Lung (tissue), 12 donors: ENCODE results near the gene LRRC8E. TPM values are rescaled to one million over a fixed set of nuclear protein-coding genes. Genes with fewer than 3 reads are reported as not detected.

ENCODE experiments used
- ATAC-seq: fragments of 200-7000 bp; cut with Tn5 transposase; one replicate; pipeline ENCODE4 v1.9.1; 2020; ENCODE audit warnings: moderate number of reproducible peaks; ENCODE audit not compliant: insufficient read depth, low FRiP score
- DNase-seq, 3 donors: peaks; one replicate each; pipeline ENCODE4 v3.0.0-alpha.2; 2013 to 2017
- H3K27ac ChIP-seq, 2 donors: one replicate each; pipeline ENCODE4 v1.5.1; 2013; ENCODE audit warnings: mild to moderate bottlenecking in 2 of 2, moderate library complexity in 2 of 2, control low read depth in 1 of 2, inconsistent platforms in 1 of 2, low read depth in 1 of 2, low read length in 1 of 2
- H3K27me3 ChIP-seq, 3 donors: one replicate each; pipeline ENCODE4 v1.5.1; 2013; ENCODE audit warnings: low read length in 2 of 3; ENCODE audit not compliant: control insufficient read depth in 3 of 3, insufficient read depth in 3 of 3
- H3K36me3 ChIP-seq, 4 donors: one replicate each; pipeline ENCODE4 v1.5.1; 2013; ENCODE audit warnings: low read length in 4 of 4, mild to moderate bottlenecking in 1 of 4, moderate library complexity in 1 of 4; ENCODE audit not compliant: control insufficient read depth in 4 of 4, insufficient read depth in 4 of 4
- H3K4me1 ChIP-seq, 5 donors: one replicate each; pipeline ENCODE4 v1.5.1; 2013; ENCODE audit warnings: low read length in 5 of 5, mild to moderate bottlenecking in 2 of 5, moderate library complexity in 1 of 5; ENCODE audit not compliant: control insufficient read depth in 5 of 5, insufficient read depth in 5 of 5
- H3K4me3 ChIP-seq: one replicate; pipeline ENCODE4 v1.5.1; 2013; ENCODE audit warnings: mild to moderate bottlenecking, control low read depth, moderate library complexity
- H3K9ac ChIP-seq, 2 donors: one replicate each; pipeline ENCODE4 v1.5.1; 2013; ENCODE audit warnings: low read length in 2 of 2, control low read depth in 1 of 2; ENCODE audit not compliant: insufficient read depth in 1 of 2
- H3K9me3 ChIP-seq, 4 donors: one replicate each; pipeline ENCODE4 v1.5.1; 2013; ENCODE audit warnings: low read length in 3 of 4, mild to moderate bottlenecking in 1 of 4, moderate library complexity in 1 of 4; ENCODE audit not compliant: control insufficient read depth in 4 of 4, insufficient read depth in 3 of 4
- CTCF ChIP-seq: IDR thresholded peaks from 2 replicates; pipeline ENCODE4 v1.5.1; 2012; ENCODE audit warnings: mild to moderate bottlenecking; ENCODE audit errors: control extremely low read depth, extremely low read depth
- WGBS, 2 donors: extraction: QIAGEN DNeasy Blood & Tissue Kit; methylation state at CpG; one replicate each; pipeline ENCODE4 v1.1.7; 2013; 5-methylcytosine and 5-hydroxymethylcytosine counted together
- polyA plus RNA-seq, 2 donors: library from polyadenylated mRNA; stranded (reverse); fragments of 200-250 nt; gene quantifications; one replicate each; pipeline ENCODE4 v1.2.1, GENCODE V29; 2013
- total RNA-seq, 2 donors: library from RNA; depleted of rRNA in 1 of 2; stranded (reverse); fragments of >200 nt in 1 of 2; gene quantifications; one replicate each; pipeline ENCODE4 v1.2.1, GENCODE V29; 2014 to 2021
- donor health status: control.
- donor health status: control.
- donor health status: Bipolar disorder and iron deficiency.
- donor health status: healthy.
- donor health status: DM: yes; HTN: yes; CAD: no.

The LRRC8E gene
- total and polyA plus RNA-seq, 4 donors = 3.7 to 8.6 (median 5.3) TPM

GRCh38 chr19:7905268-7905667, 17.0 kb downstream of the LRRC8E start:
- DNase-seq (no peak), ATAC-seq (no peak)
- Histone ChIP-seq H3K36me3 (peaks cover 0 to 26% (median 4%) of the 10 kb centered on the region in 4 donors), H3K4me1 (peaks cover 0 to 22% (median 6%) of the 10 kb centered on the region in 5 donors), H3K9ac (no peak overlapping the region), H3K27me3 (no peaks in the 10 kb centered on the region), H3K4me3 (no peak overlapping the region), H3K27ac (no peak overlapping the region), H3K9me3 (peaks cover 0 to 5% (median 0%) of the 10 kb centered on the region in 4 donors)
- 77 to 86% methylated on average over 8 to 10 of the region's 10 CpGs for WGBS, 2 donors
- TF ChIP-seq CTCF = no peak

GRCh38 chr19:7905859-7906258, 17.5 kb downstream of the LRRC8E start:
- 82 to 88% methylated on average over 10 of the region's 10 CpGs for WGBS, 2 donors
- no peaks in the 10 kb centered on the region for H3K27me3 ChIP-seq
- H3K9me3 ChIP-seq = peaks cover 0 to 9% (median 0%) of the 10 kb centered on the region in 4 donors
- DNase-seq (no peak), ATAC-seq (no peak)
- H3K4me3 ChIP-seq = no peak overlapping the region
- H3K9ac ChIP-seq = no peak overlapping the region
- H3K36me3 ChIP-seq = peaks cover 5 to 32% (median 8%) of the 10 kb centered on the region in 4 donors
- H3K4me1 ChIP-seq = peaks cover 0 to 22% (median 6%) of the 10 kb centered on the region in 5 donors
- no peak for TF ChIP-seq CTCF
- H3K27ac ChIP-seq = no peak overlapping the region

GRCh38 chr19:7907122-7907521, 18.8 kb downstream of the LRRC8E start:
- peaks cover 8 to 45% (median 10%) of the 10 kb centered on the region in 4 donors for H3K36me3 ChIP-seq
- ATAC-seq = no peak

More at GRCh38 chr19:7907122-7907521, 18.8 kb downstream of the LRRC8E start:
- Histone ChIP-seq H3K9me3 (peaks cover 0 to 11% (median 0%) of the 10 kb centered on the region in 4 donors), H3K27me3 (no peaks in the 10 kb centered on the region), H3K9ac (no peak overlapping the region), H3K4me1 (peaks cover 0 to 22% (median 6%) of the 10 kb centered on the region in 5 donors), H3K27ac (no peak overlapping the region), H3K4me3 (no peak overlapping the region)
- WGBS, 2 donors = 94% methylated on average over 19 of the region's 19 CpGs
- no peak for TF ChIP-seq CTCF
- DNase-seq = no peak
